Adrenal gland (tissue), 5 donors: ENCODE data around the gene UBE2E1.

Source experiments
- POLR2A ChIP-seq, 2 donors: fragments of 450-650 bp; IDR thresholded peaks; one replicate each; pipeline ENCODE4 v1.6.1; 2017; ENCODE audit warnings: antibody characterized with exemption in 2 of 2, mild to moderate bottlenecking in 2 of 2, moderate library complexity in 1 of 2
- TF ChIP-seq, protein P1 (sequence below), 6 experiments: fragments of 450-650 bp in 4 of 6; fragments of 200-600 bp in 2 of 6; sonication (generic) in 1 of 6; IDR thresholded peaks; 1 replicate in 5 of 6; 2 replicates in 1 of 6; pipeline versions ENCODE4 v1.5.1 to v1.8.0; 2016 to 2021; ENCODE audit warnings: antibody characterized with exemption in 6 of 6, mild to moderate bottlenecking in 2 of 6, moderate library complexity in 1 of 6
- donor health status: DM: no; HTN: no; CAD: no.

GRCh38 chr3:23819599-23820360 is 14.0 kb downstream of the UBE2E1 start:
- TF ChIP-seq, protein P1, sequence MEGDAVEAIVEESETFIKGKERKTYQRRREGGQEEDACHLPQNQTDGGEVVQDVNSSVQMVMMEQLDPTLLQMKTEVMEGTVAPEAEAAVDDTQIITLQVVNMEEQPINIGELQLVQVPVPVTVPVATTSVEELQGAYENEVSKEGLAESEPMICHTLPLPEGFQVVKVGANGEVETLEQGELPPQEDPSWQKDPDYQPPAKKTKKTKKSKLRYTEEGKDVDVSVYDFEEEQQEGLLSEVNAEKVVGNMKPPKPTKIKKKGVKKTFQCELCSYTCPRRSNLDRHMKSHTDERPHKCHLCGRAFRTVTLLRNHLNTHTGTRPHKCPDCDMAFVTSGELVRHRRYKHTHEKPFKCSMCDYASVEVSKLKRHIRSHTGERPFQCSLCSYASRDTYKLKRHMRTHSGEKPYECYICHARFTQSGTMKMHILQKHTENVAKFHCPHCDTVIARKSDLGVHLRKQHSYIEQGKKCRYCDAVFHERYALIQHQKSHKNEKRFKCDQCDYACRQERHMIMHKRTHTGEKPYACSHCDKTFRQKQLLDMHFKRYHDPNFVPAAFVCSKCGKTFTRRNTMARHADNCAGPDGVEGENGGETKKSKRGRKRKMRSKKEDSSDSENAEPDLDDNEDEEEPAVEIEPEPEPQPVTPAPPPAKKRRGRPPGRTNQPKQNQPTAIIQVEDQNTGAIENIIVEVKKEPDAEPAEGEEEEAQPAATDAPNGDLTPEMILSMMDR (IDR thresholded peaks at IDR 0.05): no peak
- no peak for TF ChIP-seq POLR2A (IDR thresholded peaks at IDR 0.05)
